HepG2 (cell line): ENCODE results near the gene HK3. TPM values are rescaled to one million over a fixed set of nuclear protein-coding genes. Genes with fewer than 3 reads are reported as not detected.

ENCODE experiments used
- ATAC-seq: fragments of 200-7000 bp; cut with Tn5 transposase; 3 replicates; pipeline ENCODE4 v1.9.1; 2020; ENCODE audit warnings: mild to moderate bottlenecking, moderate library complexity
- BruUV-seq: library from RNA; stranded (reverse); fragments of 400-500 nt; replicated peaks from 2 replicates; lab custom pipeline; 2021; lab: Mats Ljungman, UMichigan
- CTCF ChIA-PET: fragments of 300-600 bp; formaldehyde crosslinking; extraction: SDS; loops from one replicate; lab custom pipeline; 2021; ENCODE audit warnings: low total read pairs, inconsistent platforms, low intra/inter-chr PET ratio; lab: Yijun Ruan, JAX
- POLR2A ChIA-PET: fragments of 350-600 bp; sonication (Branson Sonifier 250); formaldehyde crosslinking; loops from one replicate; lab custom pipeline; 2020; ENCODE audit warnings: antibody characterized with exemption, inconsistent platforms; lab: Yijun Ruan, JAX
- DNase-seq: peaks from one replicate; pipeline ENCODE4 v3.0.0-alpha.2; 2015; ENCODE audit warnings: low spot score
- FAIRE-seq: peaks from 3 replicates; lab custom pipeline; 2011; peaks lifted over from hg19 to GRCh38; lab: Jason Lieb, UNC
- H2AFZ ChIP-seq: one replicate; pipeline ENCODE4 v1.6.1; 2011; ENCODE audit warnings: low read length, inconsistent platforms
- H3K27ac ChIP-seq: fragments of 300-600 bp; 3 replicates; pipeline ENCODE4 v1.8.0; 2011; ENCODE audit warnings: mixed run types, mild to moderate bottlenecking, mixed read lengths, low read length, inconsistent platforms; ENCODE audit not compliant: insufficient read depth; ENCODE audit errors: extremely low read length
- H3K27me3 ChIP-seq, 2 experiments: fragments of 200-600 bp in 1 of 2; 2 replicates in 1 of 2; 3 replicates in 1 of 2; pipeline versions ENCODE4 v1.6.0 to v1.8.0; 2011; ENCODE audit warnings: low read length in 2 of 2, mild to moderate bottlenecking in 2 of 2, moderate library complexity in 2 of 2, inconsistent platforms in 1 of 2; ENCODE audit not compliant: insufficient read depth in 2 of 2, control insufficient read depth in 1 of 2
- H3K36me3 ChIP-seq, 2 experiments: fragments of 200-600 bp in 1 of 2; replicated peaks in 1 of 2; 2 replicates in 1 of 2; 3 replicates in 1 of 2; pipeline versions ENCODE4 v1.5.1 to v1.8.0; 2011; ENCODE audit warnings: low read length in 2 of 2, inconsistent platforms in 1 of 2; ENCODE audit not compliant: insufficient read depth in 2 of 2, control insufficient read depth in 1 of 2
- H3K4me1 ChIP-seq: 2 replicates; pipeline ENCODE4 v1.5.1; 2012; ENCODE audit warnings: low read length, inconsistent platforms; ENCODE audit not compliant: insufficient read depth
- H3K4me2 ChIP-seq: 2 replicates; pipeline ENCODE4 v1.6.0; 2011; ENCODE audit warnings: low read depth, low read length, inconsistent platforms
- H3K4me3 ChIP-seq, 3 experiments: fragments of 200-600 bp in 1 of 3; sonication (generic), shearing (Covaris generic) in 1 of 3; replicated peaks in 1 of 3; 2 replicates each; pipeline ENCODE4 v1.5.1; 2011 to 2016; ENCODE audit warnings: low read length in 3 of 3, inconsistent platforms in 2 of 3, low read depth in 2 of 3, mild to moderate bottlenecking in 2 of 3, control low read depth in 1 of 3, mixed read lengths in 1 of 3; ENCODE audit not compliant: insufficient read depth in 1 of 3
- H3K79me2 ChIP-seq: one replicate; pipeline ENCODE4 v1.6.1; 2011; ENCODE audit warnings: low read length, inconsistent platforms; ENCODE audit not compliant: insufficient read depth
- H3K9ac ChIP-seq: 2 replicates; pipeline ENCODE4 v1.6.0; 2011; ENCODE audit warnings: mild to moderate bottlenecking, low read depth, low read length, inconsistent platforms; ENCODE audit not compliant: insufficient read depth
- H3K9me3 ChIP-seq: 2 replicates; pipeline ENCODE4 v1.5.1; 2012; ENCODE audit warnings: mild to moderate bottlenecking, low read length
- H4K20me1 ChIP-seq: 2 replicates; pipeline ENCODE4 v1.6.0; 2011; ENCODE audit warnings: inconsistent platforms, mild to moderate bottlenecking, low read length, moderate library complexity; ENCODE audit not compliant: insufficient read depth
- ARID4A ChIP-seq: sonication (generic); formaldehyde crosslinking; IDR thresholded peaks from 2 replicates; pipeline ENCODE4 v1.5.0; 2020; ENCODE audit warnings: mild to moderate bottlenecking, missing genetic modification reagents, borderline replicate concordance
- CENPT ChIP-seq: sonication (generic); formaldehyde crosslinking; IDR thresholded peaks from 2 replicates; pipeline ENCODE4 v1.8.0; 2022; ENCODE audit warnings: low read depth, mild to moderate bottlenecking, moderate library complexity, missing genetic modification reagents
- MAFF ChIP-seq: IDR thresholded peaks from 2 replicates; pipeline ENCODE4 v1.6.1; 2011; ENCODE audit warnings: low read depth, low read length, improper control_type of control experiment
- MAFK ChIP-seq, 2 experiments: IDR thresholded peaks in 1 of 2; conservative IDR thresholded peaks in 1 of 2; 2 replicates each; pipeline ENCODE4 v1.6.1; 2011; ENCODE audit warnings: improper control_type of control experiment in 2 of 2, low read length in 2 of 2
- ZNF253 ChIP-seq: sonication (generic); formaldehyde crosslinking; IDR thresholded peaks from 2 replicates; pipeline ENCODE4 v1.8.0; 2022; ENCODE audit warnings: mild to moderate bottlenecking, missing genetic modification reagents, borderline replicate concordance
- ZNF503 ChIP-seq: sonication (generic); formaldehyde crosslinking; IDR thresholded peaks from 2 replicates; pipeline ENCODE4 v1.4.0; 2020; ENCODE audit warnings: missing genetic modification reagents
- ZUFSP ChIP-seq: sonication (generic); formaldehyde crosslinking; IDR thresholded peaks from 2 replicates; pipeline ENCODE4 v1.9.0; 2021; ENCODE audit warnings: missing genetic modification reagents, mild to moderate bottlenecking, borderline replicate concordance
- WGBS: methylation state at CpG from one replicate; pipeline ENCODE4 v1.1.6; 2017; ENCODE audit warnings: low lambda C conversion rate; 5-methylcytosine and 5-hydroxymethylcytosine counted together
- in situ Hi-C: cut with HindIII; loops from 2 replicates; pipeline ENCODE4 v1.10.0; 2017; ENCODE audit warnings: low pct_unique_long_range_greater_than_20kb; ENCODE audit not compliant: extremely low pct_ligation_motif_present
- intact Hi-C: fragments of 100-400 bp; cut with micrococcal nuclease; formaldehyde crosslinking; loops from one replicate; pipeline ENCODE4 v1.10.0; 2022; ENCODE audit not compliant: unreplicated experiment
- polyA plus RNA-seq, 8 experiments: library from polyadenylated mRNA; depleted of rRNA in 3 of 8; stranded (reverse) in 7 of 8; unstranded in 1 of 8; fragments of >200 nt; fragmentation: Illumina TruSeq in 4 of 8; extraction: Trizol in 4 of 8; gene quantifications; 2 replicates each; pipeline versions ENCODE4 v1.2.1 to v1.2.3, GENCODE V29; 2011 to 2016; ENCODE audit warnings: low read depth in 4 of 8, missing spikeins in 1 of 8, mixed read lengths in 1 of 8; ENCODE audit not compliant: insufficient read depth in 1 of 8
- total RNA-seq, 5 experiments: library from RNA; depleted of rRNA; stranded (reverse); fragments of >200 nt; fragmentation: Illumina TruSeq; extraction: Trizol; gene quantifications; 2 replicates each; pipeline ENCODE4 v1.2.3, GENCODE V29; 2016; ENCODE audit warnings: low read depth in 1 of 5

The HK3 gene
- total and polyA plus RNA-seq, 2 of the 13 experiments (the other 11 are each of a cell fraction or from before 2014, with no cell fraction given): not detected

- Histone ChIP-seq H3K4me1 (0 out of 2 replicates have a peak, but pooled peaks cover 6% of the 10 kb centered on the region), H2AFZ (no peak overlapping the region), H3K9ac (no peak overlapping the region), H3K4me3 (no peak overlapping the region), H3K9me3 (no peaks in the 10 kb centered on the region), H4K20me1 (no peaks in the 10 kb centered on the region), H3K79me2 (no peaks in the 10 kb centered on the region), H3K27me3 (peaks cover 12 to 82% of the 10 kb centered on the region in 2 experiments; a peak in 4 of 5 replicates), H3K4me2 (no peak overlapping the region), H3K36me3 (no peaks in the 10 kb centered on the region), H3K27ac (no peak overlapping the region)
- no TSS peak for BruUV-seq
- TF ChIP-seq MAFF (peak; percentile 77), ZUFSP (CRISPR knock-in tag) (no peak), ZNF503 (no peak), ZNF253 (CRISPR knock-in tag) (no peak), CENPT (CRISPR knock-in tag) (no peak), MAFK (conservative IDR thresholded peaks at IDR 0.05 in 1 of 2, IDR thresholded peaks at IDR 0.05 in 1 of 2; ENCODE audit: low read length in 2 of 2) (peak; percentile 79 to 85), ARID4A (CRISPR knock-in tag) (no peak)
- 69% methylated on average over 8 of the region's 12 CpGs for WGBS
- FAIRE-seq: no peak
- ATAC-seq: no peak
- ChIA-PET POLR2A (no interaction called here), CTCF (no interaction called here)
- no peak for DNase-seq
- intact Hi-C loops: no loop called here
- in situ Hi-C loops: no loop called here
These were observed 47.8 kb downstream of the HK3 start for GRCh38 chr5:176851380-176851779.
